ENCODE data around the gene GALNT7.

GALNT7 gene

DNA sequence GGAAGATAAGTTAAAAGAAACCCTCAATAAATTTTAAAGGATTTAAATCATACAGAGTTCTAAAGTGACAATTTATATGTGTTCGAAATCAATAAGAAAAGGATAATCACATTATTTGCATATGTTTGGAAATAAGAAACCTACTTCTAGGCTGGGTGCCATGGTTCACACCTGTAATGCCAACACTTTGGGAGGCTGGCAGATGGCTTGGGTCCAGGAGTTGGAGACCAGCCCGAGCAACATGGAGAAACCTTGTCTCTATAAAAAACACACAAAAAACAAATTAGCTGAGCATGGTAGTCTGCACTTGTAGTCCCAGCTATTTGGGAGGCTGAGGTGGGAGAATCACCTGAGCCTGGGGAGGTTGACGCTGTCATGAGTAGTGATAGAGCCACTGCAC lies 194.1 kb downstream of the GALNT7 start:
- DNase-seq: no peak

DNA sequence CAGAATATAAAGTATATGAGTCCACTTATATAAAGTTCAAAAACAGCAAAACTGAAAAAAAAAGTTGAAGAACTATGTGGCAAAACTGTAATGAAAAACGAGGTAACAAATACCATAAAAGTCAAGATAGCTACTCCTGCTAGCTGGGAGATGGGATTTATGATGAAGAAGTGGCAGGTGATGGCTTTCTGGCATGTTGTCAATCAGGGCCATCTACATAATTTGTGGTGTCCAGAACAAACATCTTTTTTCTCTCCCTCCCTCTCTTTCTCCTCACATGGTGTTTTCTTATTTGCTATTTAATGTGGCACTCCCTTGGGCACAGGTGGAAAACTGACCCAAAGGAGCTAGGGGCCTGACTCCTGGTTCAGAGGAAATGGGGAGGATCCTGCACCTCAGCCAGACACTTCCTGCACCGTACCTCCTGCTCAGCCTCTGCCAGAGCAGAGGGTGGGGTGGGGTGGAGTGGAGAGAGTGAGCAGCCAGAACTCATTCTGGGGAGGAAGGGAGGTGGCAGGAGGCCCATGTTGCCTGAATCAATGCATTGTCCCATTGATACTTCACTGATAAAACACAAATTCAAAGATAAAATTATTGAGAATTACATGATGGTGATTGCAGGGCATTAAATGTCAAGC lies 196.9 kb downstream of the GALNT7 start:
- no peak for DNase-seq

DNA sequence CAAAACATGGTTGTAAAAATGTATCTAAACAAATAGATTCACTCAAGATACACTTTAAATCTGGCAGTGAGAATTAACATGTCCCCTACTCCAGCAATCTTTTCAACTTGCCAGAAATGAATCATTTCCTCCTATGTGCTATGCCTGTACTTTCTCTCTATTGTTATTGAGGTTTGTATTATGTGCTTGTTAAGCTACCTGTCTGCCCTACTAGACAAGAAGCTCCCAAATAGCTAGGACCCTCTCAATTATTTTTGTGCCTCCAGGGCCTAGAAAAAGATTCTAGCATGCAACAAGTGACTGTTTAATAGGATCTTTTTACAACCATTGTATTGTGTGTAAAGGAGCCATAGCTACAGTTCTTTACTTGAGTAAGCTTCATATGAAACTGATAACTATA lies 198.7 kb downstream of the GALNT7 start:
- no peak for DNase-seq

DNA sequence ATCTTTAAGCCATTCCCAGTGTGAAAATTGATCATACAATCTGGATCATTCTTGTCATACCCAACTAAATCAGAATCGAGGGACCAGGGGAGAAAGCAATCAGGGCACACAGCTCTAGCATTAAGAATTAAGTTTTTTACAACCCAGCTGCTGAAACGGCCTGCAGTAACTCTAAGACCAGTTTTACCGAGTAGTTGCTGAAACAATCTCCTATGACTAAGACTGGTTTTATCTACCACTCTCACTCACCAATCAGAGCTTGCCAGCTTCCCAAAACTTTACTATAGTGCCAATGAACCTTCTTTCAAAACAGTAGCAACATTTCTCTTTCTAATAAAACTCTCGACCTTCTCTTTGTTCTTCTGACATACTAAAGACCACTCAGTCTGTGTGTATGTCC lies 199.3 kb downstream of the GALNT7 start:
- DNase-seq: no peak

DNA sequence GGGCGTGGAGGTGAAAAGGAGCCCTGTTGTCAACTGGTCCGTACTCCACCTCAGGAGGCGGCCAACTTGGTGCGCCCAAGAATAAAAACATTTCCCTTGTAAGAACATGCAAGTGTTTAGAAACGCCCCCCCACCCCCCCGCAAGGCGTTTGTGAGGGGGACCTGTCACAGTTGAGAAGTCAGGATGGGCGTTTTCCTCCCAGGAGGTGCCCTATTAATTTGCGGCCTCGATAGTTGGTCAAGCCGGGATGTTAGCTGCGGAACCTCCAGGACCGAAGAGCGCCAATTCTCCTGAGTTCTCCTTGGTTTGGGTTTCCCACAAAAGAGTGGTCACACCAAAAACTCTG lies 201.5 kb downstream of the GALNT7 start:
- no peak for DNase-seq

DNA sequence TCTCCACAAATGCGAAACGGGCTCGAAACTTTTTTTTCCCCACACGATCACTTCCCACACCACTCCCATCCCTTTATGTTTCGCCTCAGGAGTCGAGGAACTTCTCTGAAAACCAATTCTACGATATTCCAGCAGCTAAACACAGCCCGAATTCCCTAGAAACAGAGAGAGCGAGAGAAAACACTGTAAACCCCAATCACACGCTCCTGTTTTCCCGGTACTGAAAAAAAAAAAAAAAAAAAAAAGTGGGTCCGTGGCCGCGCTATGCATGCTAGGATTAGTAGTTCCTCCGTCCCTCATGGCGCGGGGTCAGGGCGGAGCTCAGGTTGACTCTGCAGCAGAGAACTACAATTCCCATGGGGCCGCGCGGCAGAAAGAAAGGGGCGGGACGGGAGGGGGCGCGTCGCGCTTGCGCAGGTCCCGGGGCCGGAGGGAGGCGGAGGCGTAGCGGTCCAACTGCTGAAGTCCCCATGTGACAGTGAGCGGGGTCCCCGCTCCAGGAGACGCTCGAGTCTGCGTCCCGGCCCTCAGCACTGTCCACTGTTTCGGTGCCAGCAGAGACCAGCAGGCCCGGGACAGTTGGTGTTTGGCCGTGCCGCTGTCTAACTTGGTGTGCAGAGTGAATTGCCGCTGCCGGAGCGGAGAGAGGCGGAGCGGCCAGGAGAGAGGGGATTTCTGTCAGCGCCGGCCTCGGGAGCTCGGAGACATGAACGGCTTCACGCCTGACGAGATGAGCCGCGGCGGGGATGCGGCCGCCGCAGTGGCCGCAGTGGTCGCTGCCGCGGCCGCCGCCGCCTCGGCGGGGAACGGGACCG lies 202.1 kb downstream of the GALNT7 start, which contains the start of gene SAP30:
Gene SAP30 (plus strand): TSS at position 478 of the 815 bp plus-strand sequence. CDS start 229 bp downstream, at position 707.
- DNase-seq: peak; percentile 95 to 96

DNA sequence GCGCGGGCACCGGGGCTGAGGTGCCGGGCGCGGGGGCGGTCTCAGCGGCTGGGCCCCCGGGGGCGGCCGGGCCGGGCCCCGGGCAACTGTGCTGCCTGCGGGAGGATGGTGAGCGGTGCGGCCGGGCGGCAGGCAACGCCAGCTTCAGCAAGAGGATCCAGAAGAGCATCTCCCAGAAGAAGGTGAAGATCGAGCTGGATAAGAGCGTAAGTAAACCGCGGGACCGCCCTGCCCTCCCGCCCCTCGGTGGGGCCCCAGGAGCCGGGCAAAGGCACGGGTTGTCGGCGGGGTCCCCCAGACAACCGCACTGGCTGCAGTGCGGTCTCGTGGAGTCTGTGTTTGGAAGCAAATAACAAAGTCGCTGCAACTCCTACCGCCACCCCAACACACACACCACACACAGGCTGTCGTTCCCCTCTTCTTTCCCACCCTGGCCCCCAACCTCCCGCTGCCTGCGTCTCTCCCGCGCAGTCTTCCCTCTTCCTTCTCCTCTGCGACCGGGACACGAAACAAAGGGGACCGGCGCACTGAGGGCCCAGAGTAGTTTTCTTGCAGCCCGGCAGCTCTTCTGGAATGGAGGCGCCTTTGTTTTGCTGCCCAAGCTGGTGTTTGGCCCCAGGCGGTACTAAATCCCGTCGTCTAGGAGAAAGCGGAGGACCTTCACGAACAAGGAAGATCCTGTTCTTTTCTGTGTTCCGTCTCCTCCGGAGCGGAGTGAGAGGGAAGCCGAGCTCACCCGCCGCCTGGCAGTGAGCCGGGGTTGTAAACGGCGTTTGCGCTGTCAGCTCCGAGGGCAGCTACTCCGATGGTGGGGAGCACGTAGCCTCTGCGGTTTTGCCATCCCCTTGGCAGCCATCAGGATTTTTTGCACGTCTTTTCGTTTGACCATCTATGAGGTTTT lies 202.9 kb downstream of the GALNT7 start:
- DNase-seq: peak in 1 of 2 experiments; percentile 36

Data from NCI-H1930 (cell line).